IMR-90 (cell line): ENCODE measurements around the gene LSM14B. TPM values are rescaled to one million over a fixed set of nuclear protein-coding genes. Genes with fewer than 3 reads are reported as not detected.

Experiments
- ATAC-seq: fragments of 200-7000 bp; cut with Tn5 transposase; 2 replicates; pipeline ENCODE4 v1.9.1; 2020; ENCODE audit warnings: low read depth, mild to moderate bottlenecking, moderate library complexity
- BruUV-seq: library from RNA; stranded (reverse); fragments of 400-500 nt; replicated peaks from 2 replicates; lab custom pipeline; 2021; lab: Mats Ljungman, UMichigan
- CTCF ChIA-PET: fragments of 300-600 bp; formaldehyde crosslinking; extraction: SDS; loops from one replicate; lab custom pipeline; 2021; ENCODE audit warnings: antibody characterized with exemption; lab: Yijun Ruan, JAX
- POLR2A ChIA-PET: fragments of 300-600 bp; sonication (Branson Sonifier 250); formaldehyde crosslinking; loops from one replicate; lab custom pipeline; 2022; ENCODE audit warnings: antibody characterized with exemption; ENCODE audit not compliant: unreplicated experiment; lab: Charles Lee
- DNase-seq: peaks from one replicate; pipeline ENCODE4 v3.0.0; 2013
- H2AFZ ChIP-seq: replicated peaks from 2 replicates; pipeline ENCODE3; 2013; ENCODE audit warnings: low read length, mild to moderate bottlenecking; ENCODE audit not compliant: poor library complexity
- H2AK5ac ChIP-seq: 2 replicates; pipeline ENCODE4 v1.6.1; 2013; ENCODE audit warnings: low read depth, low read length, inconsistent platforms
- H2AK9ac ChIP-seq: replicated peaks from 2 replicates; pipeline ENCODE3; 2013; ENCODE audit warnings: mild to moderate bottlenecking, low read depth, low read length, moderate library complexity; ENCODE audit not compliant: poor library complexity
- H2BK120ac ChIP-seq: 2 replicates; pipeline ENCODE4 v1.6.1; 2013; ENCODE audit warnings: low read depth, low read length, inconsistent platforms
- H2BK15ac ChIP-seq: 3 replicates; pipeline ENCODE4 v1.6.1; 2013; ENCODE audit warnings: low read depth, low read length, inconsistent platforms
- H2BK20ac ChIP-seq: 2 replicates; pipeline ENCODE4 v1.6.1; 2013; ENCODE audit warnings: low read depth, mild to moderate bottlenecking, inconsistent platforms, low read length, moderate library complexity
- H2BK5ac ChIP-seq: 2 replicates; pipeline ENCODE4 v1.6.1; 2013; ENCODE audit warnings: mild to moderate bottlenecking, low read depth, low read length, inconsistent platforms; ENCODE audit not compliant: poor library complexity, severe bottlenecking
- H3K14ac ChIP-seq: replicated peaks from 2 replicates; pipeline ENCODE4 v1.6.1; 2013; ENCODE audit warnings: low read depth, low read length, inconsistent platforms
- H3K18ac ChIP-seq: 2 replicates; pipeline ENCODE4 v1.6.1; 2013; ENCODE audit warnings: low read depth, low read length, control low read depth
- H3K23ac ChIP-seq: 2 replicates; pipeline ENCODE4 v1.6.1; 2013; ENCODE audit warnings: low read depth, low read length, inconsistent platforms
- H3K27ac ChIP-seq: 2 replicates; pipeline ENCODE4 v1.5.1; 2013; ENCODE audit warnings: mild to moderate bottlenecking, control low read depth, low read length; ENCODE audit not compliant: insufficient read depth
- H3K27me3 ChIP-seq: 2 replicates; pipeline ENCODE4 v1.6.1; 2013; ENCODE audit warnings: low read length; ENCODE audit not compliant: control insufficient read depth, insufficient read depth
- H3K36me3 ChIP-seq: 2 replicates; pipeline ENCODE4 v1.6.1; 2013; ENCODE audit warnings: low read length, mixed read lengths; ENCODE audit not compliant: control insufficient read depth, insufficient read depth
- H3K4ac ChIP-seq: 2 replicates; pipeline ENCODE4 v1.6.1; 2013; ENCODE audit warnings: low read depth, low read length, inconsistent platforms
- H3K4me1 ChIP-seq: 2 replicates; pipeline ENCODE4 v1.6.1; 2013; ENCODE audit warnings: low read length, mixed read lengths; ENCODE audit not compliant: control insufficient read depth, insufficient read depth
- H3K4me2 ChIP-seq: 2 replicates; pipeline ENCODE4 v1.6.1; 2013; ENCODE audit warnings: low read depth, mild to moderate bottlenecking, control low read depth, low read length, moderate library complexity
- H3K4me3 ChIP-seq: 2 replicates; pipeline ENCODE4 v1.5.1; 2013; ENCODE audit warnings: low read depth, mild to moderate bottlenecking, control low read depth, low read length, moderate library complexity; ENCODE audit not compliant: insufficient read depth
- H3K56ac ChIP-seq: 2 replicates; pipeline ENCODE4 v1.6.1; 2013; ENCODE audit warnings: low read length, inconsistent platforms; ENCODE audit not compliant: insufficient read depth; ENCODE audit errors: extremely low read depth
- H3K79me1 ChIP-seq, 2 experiments: 2 replicates each; pipeline ENCODE4 v1.6.1; 2013; ENCODE audit warnings: low read length in 2 of 2, inconsistent platforms in 1 of 2, low read depth in 1 of 2
- H3K9ac ChIP-seq: 2 replicates; pipeline ENCODE4 v1.6.1; 2013; ENCODE audit warnings: low read depth, low read length, control low read depth
- H3K9me1 ChIP-seq: 2 replicates; pipeline ENCODE4 v1.6.1; 2013; ENCODE audit warnings: low read length, inconsistent platforms; ENCODE audit not compliant: insufficient read depth
- H3K9me3 ChIP-seq: 2 replicates; pipeline ENCODE4 v1.6.1; 2013; ENCODE audit warnings: low read length; ENCODE audit not compliant: control insufficient read depth, insufficient read depth
- H4K20me1 ChIP-seq: 2 replicates; pipeline ENCODE4 v1.6.1; 2013; ENCODE audit warnings: low read length, inconsistent platforms; ENCODE audit not compliant: insufficient read depth
- H4K5ac ChIP-seq: 2 replicates; pipeline ENCODE4 v1.6.1; 2013; ENCODE audit warnings: mild to moderate bottlenecking, low read depth, low read length, control low read depth
- H4K8ac ChIP-seq, 2 experiments: 2 replicates each; pipeline ENCODE4 v1.6.1; 2013; ENCODE audit warnings: low read depth in 2 of 2, low read length in 2 of 2, control low read depth in 1 of 2, inconsistent platforms in 1 of 2
- H4K91ac ChIP-seq: 2 replicates; pipeline ENCODE4 v1.6.1; 2013; ENCODE audit warnings: low read depth, low read length, inconsistent platforms; ENCODE audit not compliant: insufficient read depth
- MAZ ChIP-seq: IDR thresholded peaks from 2 replicates; pipeline ENCODE4 v1.6.1; 2012; ENCODE audit warnings: low read depth, mild to moderate bottlenecking, low read length, improper control_type of control experiment, moderate library complexity, borderline replicate concordance
- POLR2A ChIP-seq: IDR thresholded peaks from 2 replicates; pipeline ENCODE4 v1.6.1; 2012; ENCODE audit warnings: mild to moderate bottlenecking, low read depth, low read length
- WGBS, 2 experiments: methylation state at CpG; one replicate each; pipeline versions ENCODE4 v1.1.5 to v1.1.7; 2013; ENCODE audit warnings: missing lambda C conversion rate in 2 of 2; ENCODE audit not compliant: insufficient read length in 1 of 2; ENCODE audit errors: extremely low coverage in 2 of 2; 5-methylcytosine and 5-hydroxymethylcytosine counted together
- dilution Hi-C: fragments of 300-500 bp; cut with HindIII; formaldehyde crosslinking; loops from one replicate; pipeline ENCODE4 v1.14.3; 2018; ENCODE audit warnings: low sequenced_read_pairs; ENCODE audit not compliant: unreplicated experiment
- in situ Hi-C: fragments of 300-500 bp; cut with MboI; formaldehyde crosslinking; loops from 3 replicates; pipeline ENCODE4 v1.14.3; 2019; ENCODE audit warnings: low sequenced_read_pairs, inconsistent platforms, mixed read lengths
- intact Hi-C: fragments of 100-400 bp; cut with micrococcal nuclease; formaldehyde crosslinking; loops from 2 replicates; pipeline ENCODE4 v1.10.0; 2022
- polyA plus RNA-seq, 3 experiments: library from polyadenylated mRNA; depleted of rRNA; stranded (reverse); fragments of >200 nt; gene quantifications; 2 replicates each; pipeline ENCODE4 v1.2.3, GENCODE V29; 2012; ENCODE audit warnings: low replicate concordance in 1 of 3
- total RNA-seq: library from RNA; depleted of rRNA; stranded (reverse); fragments of >200 nt; gene quantifications from 2 replicates; pipeline ENCODE4 v1.2.3, GENCODE V29; 2012
- TF ChIP-seq, protein P1 (sequence below): fragments of 150-350 bp; IDR thresholded peaks from 2 replicates; pipeline ENCODE4 v1.6.1; 2017; ENCODE audit warnings: mild to moderate bottlenecking, antibody characterized with exemption, low read length, low read depth

Gene LSM14B
- total and polyA plus RNA-seq, 2 of the 4 experiments (the other 2 are of a cell fraction): 23.7 to 41.1 TPM

DNA sequence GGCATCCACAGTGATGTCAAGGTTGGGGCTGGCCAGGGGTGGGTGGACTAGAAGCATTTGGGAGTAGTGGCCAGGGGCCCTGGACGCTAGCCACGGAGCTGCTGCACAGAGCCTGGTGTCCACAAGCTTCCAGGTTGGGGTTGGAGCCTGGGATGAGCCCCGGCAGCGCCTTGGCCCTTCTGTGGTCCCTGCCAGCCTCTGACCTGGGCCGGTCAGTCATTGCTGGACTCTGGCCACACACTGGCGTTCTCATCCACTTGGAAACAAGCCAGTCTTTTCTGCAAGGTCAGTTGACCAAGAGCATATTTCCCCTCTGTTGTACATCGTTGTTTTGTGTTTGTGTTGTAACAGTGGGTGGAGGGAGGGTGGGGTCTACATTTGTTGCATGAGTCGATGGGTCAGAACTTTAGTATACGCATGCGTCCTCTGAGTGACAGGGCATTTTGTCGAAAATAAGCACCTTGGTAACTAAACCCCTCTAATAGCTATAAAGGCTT lies 12.5 kb downstream of the LSM14B start:
- Histone ChIP-seq H3K4ac (no peak overlapping the region), H3K56ac (no peak overlapping the region), H2BK20ac (no peak overlapping the region), H4K91ac (no peak overlapping the region), H3K9me1 (no peaks in the 10 kb centered on the region; the same call in 1 of the 2 replicates), H2AK9ac (peak overlapping the region; percentile 49), H3K14ac (no peak overlapping the region), H3K23ac (no peak overlapping the region), H3K4me2 (no peak overlapping the region), H3K18ac (no peak overlapping the region), H3K27ac (no peak overlapping the region), H2BK120ac (no peak overlapping the region), H2BK5ac (no peak overlapping the region), H4K8ac (no peak overlapping the region), H4K20me1 (peaks cover 80% of the 10 kb centered on the region), H3K79me1 (peaks cover 15 to 75% of the 10 kb centered on the region in 2 experiments), H2BK15ac (no peak overlapping the region), H2AK5ac (no peak overlapping the region), H3K4me1 (peaks cover 3% of the 10 kb centered on the region; the same call in 1 of the 2 replicates), H3K36me3 (peaks cover 84% of the 10 kb centered on the region), H2AFZ (no peak overlapping the region), H3K27me3 (no peaks in the 10 kb centered on the region), H4K5ac (no peak overlapping the region), H3K4me3 (no peak overlapping the region), H3K9ac (no peak overlapping the region), H3K9me3 (no peaks in the 10 kb centered on the region)
- TF ChIP-seq, protein P1, sequence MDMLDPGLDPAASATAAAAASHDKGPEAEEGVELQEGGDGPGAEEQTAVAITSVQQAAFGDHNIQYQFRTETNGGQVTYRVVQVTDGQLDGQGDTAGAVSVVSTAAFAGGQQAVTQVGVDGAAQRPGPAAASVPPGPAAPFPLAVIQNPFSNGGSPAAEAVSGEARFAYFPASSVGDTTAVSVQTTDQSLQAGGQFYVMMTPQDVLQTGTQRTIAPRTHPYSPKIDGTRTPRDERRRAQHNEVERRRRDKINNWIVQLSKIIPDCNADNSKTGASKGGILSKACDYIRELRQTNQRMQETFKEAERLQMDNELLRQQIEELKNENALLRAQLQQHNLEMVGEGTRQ: no peak
- TF ChIP-seq POLR2A (0 out of 2 replicates have a peak, but pooled peaks have one; percentile 4), MAZ (no peak)
- ATAC-seq (peak; percentile 22), DNase-seq (peak; percentile 35)
- WGBS, 2 experiments: 81% methylated on average over 4 of the region's 11 CpGs; no CpG with 5 or more reads in 1 of the 2 experiments
- dilution Hi-C loops: no loop called here
- ChIA-PET CTCF (interaction anchor here (1.9 kb wide), 1 partner anchor 124 kb away, joined by 8 read pairs; no protein-coding TSS in a partner anchor), POLR2A (interaction anchor here (0.6 kb wide), 2 partner anchors 9 to 119 kb away, joined by 4 to 11 read pairs; no protein-coding TSS in a partner anchor)
- no TSS peak for BruUV-seq
- in situ Hi-C loops: no loop called here
- intact Hi-C loops: no loop called here
